IMR-90 (cell line): ENCODE results near the gene EXOC2. TPM values are rescaled to one million over a fixed set of nuclear protein-coding genes. Genes with fewer than 3 reads are reported as not detected.

Source experiments
- ATAC-seq: fragments of 200-7000 bp; cut with Tn5 transposase; 2 replicates; pipeline ENCODE4 v1.9.1; 2020; ENCODE audit warnings: low read depth, mild to moderate bottlenecking, moderate library complexity
- BruUV-seq: library from RNA; stranded (reverse); fragments of 400-500 nt; replicated peaks from 2 replicates; lab custom pipeline; 2021; lab: Mats Ljungman, UMichigan
- CTCF ChIA-PET: fragments of 300-600 bp; formaldehyde crosslinking; extraction: SDS; loops from one replicate; lab custom pipeline; 2021; ENCODE audit warnings: antibody characterized with exemption; lab: Yijun Ruan, JAX
- POLR2A ChIA-PET: fragments of 300-600 bp; sonication (Branson Sonifier 250); formaldehyde crosslinking; loops from one replicate; lab custom pipeline; 2022; ENCODE audit warnings: antibody characterized with exemption; ENCODE audit not compliant: unreplicated experiment; lab: Charles Lee
- DNase-seq: peaks from one replicate; pipeline ENCODE4 v3.0.0; 2013
- H2AFZ ChIP-seq: replicated peaks from 2 replicates; pipeline ENCODE3; 2013; ENCODE audit warnings: low read length, mild to moderate bottlenecking; ENCODE audit not compliant: poor library complexity
- H2AK5ac ChIP-seq: 2 replicates; pipeline ENCODE4 v1.6.1; 2013; ENCODE audit warnings: low read depth, low read length, inconsistent platforms
- H2AK9ac ChIP-seq: replicated peaks from 2 replicates; pipeline ENCODE3; 2013; ENCODE audit warnings: mild to moderate bottlenecking, low read depth, low read length, moderate library complexity; ENCODE audit not compliant: poor library complexity
- H2BK120ac ChIP-seq: 2 replicates; pipeline ENCODE4 v1.6.1; 2013; ENCODE audit warnings: low read depth, low read length, inconsistent platforms
- H2BK15ac ChIP-seq: 3 replicates; pipeline ENCODE4 v1.6.1; 2013; ENCODE audit warnings: low read depth, low read length, inconsistent platforms
- H2BK20ac ChIP-seq: 2 replicates; pipeline ENCODE4 v1.6.1; 2013; ENCODE audit warnings: low read depth, mild to moderate bottlenecking, inconsistent platforms, low read length, moderate library complexity
- H2BK5ac ChIP-seq: 2 replicates; pipeline ENCODE4 v1.6.1; 2013; ENCODE audit warnings: mild to moderate bottlenecking, low read depth, low read length, inconsistent platforms; ENCODE audit not compliant: poor library complexity, severe bottlenecking
- H3K14ac ChIP-seq: replicated peaks from 2 replicates; pipeline ENCODE4 v1.6.1; 2013; ENCODE audit warnings: low read depth, low read length, inconsistent platforms
- H3K18ac ChIP-seq: 2 replicates; pipeline ENCODE4 v1.6.1; 2013; ENCODE audit warnings: low read depth, low read length, control low read depth
- H3K23ac ChIP-seq: 2 replicates; pipeline ENCODE4 v1.6.1; 2013; ENCODE audit warnings: low read depth, low read length, inconsistent platforms
- H3K27ac ChIP-seq: 2 replicates; pipeline ENCODE4 v1.5.1; 2013; ENCODE audit warnings: mild to moderate bottlenecking, control low read depth, low read length; ENCODE audit not compliant: insufficient read depth
- H3K27me3 ChIP-seq: 2 replicates; pipeline ENCODE4 v1.6.1; 2013; ENCODE audit warnings: low read length; ENCODE audit not compliant: control insufficient read depth, insufficient read depth
- H3K36me3 ChIP-seq: 2 replicates; pipeline ENCODE4 v1.6.1; 2013; ENCODE audit warnings: low read length, mixed read lengths; ENCODE audit not compliant: control insufficient read depth, insufficient read depth
- H3K4ac ChIP-seq: 2 replicates; pipeline ENCODE4 v1.6.1; 2013; ENCODE audit warnings: low read depth, low read length, inconsistent platforms
- H3K4me1 ChIP-seq: 2 replicates; pipeline ENCODE4 v1.6.1; 2013; ENCODE audit warnings: low read length, mixed read lengths; ENCODE audit not compliant: control insufficient read depth, insufficient read depth
- H3K4me2 ChIP-seq: 2 replicates; pipeline ENCODE4 v1.6.1; 2013; ENCODE audit warnings: low read depth, mild to moderate bottlenecking, control low read depth, low read length, moderate library complexity
- H3K4me3 ChIP-seq: 2 replicates; pipeline ENCODE4 v1.5.1; 2013; ENCODE audit warnings: low read depth, mild to moderate bottlenecking, control low read depth, low read length, moderate library complexity; ENCODE audit not compliant: insufficient read depth
- H3K56ac ChIP-seq: 2 replicates; pipeline ENCODE4 v1.6.1; 2013; ENCODE audit warnings: low read length, inconsistent platforms; ENCODE audit not compliant: insufficient read depth; ENCODE audit errors: extremely low read depth
- H3K79me1 ChIP-seq, 2 experiments: 2 replicates each; pipeline ENCODE4 v1.6.1; 2013; ENCODE audit warnings: low read length in 2 of 2, inconsistent platforms in 1 of 2, low read depth in 1 of 2
- H3K9ac ChIP-seq: 2 replicates; pipeline ENCODE4 v1.6.1; 2013; ENCODE audit warnings: low read depth, low read length, control low read depth
- H3K9me1 ChIP-seq: 2 replicates; pipeline ENCODE4 v1.6.1; 2013; ENCODE audit warnings: low read length, inconsistent platforms; ENCODE audit not compliant: insufficient read depth
- H3K9me3 ChIP-seq: 2 replicates; pipeline ENCODE4 v1.6.1; 2013; ENCODE audit warnings: low read length; ENCODE audit not compliant: control insufficient read depth, insufficient read depth
- H4K20me1 ChIP-seq: 2 replicates; pipeline ENCODE4 v1.6.1; 2013; ENCODE audit warnings: low read length, inconsistent platforms; ENCODE audit not compliant: insufficient read depth
- H4K5ac ChIP-seq: 2 replicates; pipeline ENCODE4 v1.6.1; 2013; ENCODE audit warnings: mild to moderate bottlenecking, low read depth, low read length, control low read depth
- H4K8ac ChIP-seq, 2 experiments: 2 replicates each; pipeline ENCODE4 v1.6.1; 2013; ENCODE audit warnings: low read depth in 2 of 2, low read length in 2 of 2, control low read depth in 1 of 2, inconsistent platforms in 1 of 2
- H4K91ac ChIP-seq: 2 replicates; pipeline ENCODE4 v1.6.1; 2013; ENCODE audit warnings: low read depth, low read length, inconsistent platforms; ENCODE audit not compliant: insufficient read depth
- CHD1 ChIP-seq: IDR thresholded peaks from 2 replicates; pipeline ENCODE4 v1.6.1; 2012; ENCODE audit warnings: low read depth, low read length, improper control_type of control experiment
- FOS ChIP-seq: fragments of 150-350 bp; IDR thresholded peaks from 2 replicates; pipeline ENCODE4 v1.6.1; 2016; ENCODE audit warnings: low read depth, low read length
- MAZ ChIP-seq: IDR thresholded peaks from 2 replicates; pipeline ENCODE4 v1.6.1; 2012; ENCODE audit warnings: low read depth, mild to moderate bottlenecking, low read length, improper control_type of control experiment, moderate library complexity, borderline replicate concordance
- MXI1 ChIP-seq: IDR thresholded peaks from 2 replicates; pipeline ENCODE4 v1.6.1; 2012; ENCODE audit warnings: low read depth, mild to moderate bottlenecking, low read length, moderate library complexity, borderline replicate concordance
- NFE2L2 ChIP-seq: fragments of 150-350 bp; IDR thresholded peaks from 2 replicates; pipeline ENCODE4 v1.6.1; 2016; ENCODE audit warnings: low read depth, mild to moderate bottlenecking, low read length
- RAD21 ChIP-seq: IDR thresholded peaks from 2 replicates; pipeline ENCODE4 v1.6.1; 2012; ENCODE audit warnings: low read length, improper control_type of control experiment
- RCOR1 ChIP-seq: IDR thresholded peaks from 2 replicates; pipeline ENCODE4 v1.6.1; 2012; ENCODE audit warnings: mild to moderate bottlenecking, low read length, improper control_type of control experiment; ENCODE audit not compliant: insufficient replicate concordance
- RFX5 ChIP-seq: IDR thresholded peaks from 2 replicates; pipeline ENCODE4 v1.8.0; 2012; ENCODE audit warnings: low read depth, mild to moderate bottlenecking, low read length, moderate library complexity
- WGBS, 2 experiments: methylation state at CpG; one replicate each; pipeline versions ENCODE4 v1.1.5 to v1.1.7; 2013; ENCODE audit warnings: missing lambda C conversion rate in 2 of 2; ENCODE audit not compliant: insufficient read length in 1 of 2; ENCODE audit errors: extremely low coverage in 2 of 2; 5-methylcytosine and 5-hydroxymethylcytosine counted together
- dilution Hi-C: fragments of 300-500 bp; cut with HindIII; formaldehyde crosslinking; loops from one replicate; pipeline ENCODE4 v1.14.3; 2018; ENCODE audit warnings: low sequenced_read_pairs; ENCODE audit not compliant: unreplicated experiment
- in situ Hi-C: fragments of 300-500 bp; cut with MboI; formaldehyde crosslinking; loops from 3 replicates; pipeline ENCODE4 v1.14.3; 2019; ENCODE audit warnings: low sequenced_read_pairs, inconsistent platforms, mixed read lengths
- intact Hi-C: fragments of 100-400 bp; cut with micrococcal nuclease; formaldehyde crosslinking; loops from 2 replicates; pipeline ENCODE4 v1.10.0; 2022
- polyA plus RNA-seq, 3 experiments: library from polyadenylated mRNA; depleted of rRNA; stranded (reverse); fragments of >200 nt; gene quantifications; 2 replicates each; pipeline ENCODE4 v1.2.3, GENCODE V29; 2012; ENCODE audit warnings: low replicate concordance in 1 of 3
- total RNA-seq: library from RNA; depleted of rRNA; stranded (reverse); fragments of >200 nt; gene quantifications from 2 replicates; pipeline ENCODE4 v1.2.3, GENCODE V29; 2012
- TF ChIP-seq, protein P1 (sequence below): conservative IDR thresholded peaks from 2 replicates; pipeline ENCODE4 v1.5.1; 2012; ENCODE audit warnings: mild to moderate bottlenecking, low read depth, low read length, improper control_type of control experiment
- TF ChIP-seq, protein P2 (sequence below): fragments of 150-350 bp; IDR thresholded peaks from 2 replicates; pipeline ENCODE4 v1.6.1; 2016; ENCODE audit warnings: low read depth, mild to moderate bottlenecking, low read length, moderate library complexity, borderline replicate concordance
- TF ChIP-seq, protein P3 (sequence below): fragments of 150-350 bp; IDR thresholded peaks from 2 replicates; pipeline ENCODE4 v1.6.1; 2017; ENCODE audit warnings: mild to moderate bottlenecking, antibody characterized with exemption, low read length, low read depth

EXOC2 gene
- total and polyA plus RNA-seq, 2 of the 4 experiments (the other 2 are of a cell fraction), result 13.1 to 37.3 TPM

DNA sequence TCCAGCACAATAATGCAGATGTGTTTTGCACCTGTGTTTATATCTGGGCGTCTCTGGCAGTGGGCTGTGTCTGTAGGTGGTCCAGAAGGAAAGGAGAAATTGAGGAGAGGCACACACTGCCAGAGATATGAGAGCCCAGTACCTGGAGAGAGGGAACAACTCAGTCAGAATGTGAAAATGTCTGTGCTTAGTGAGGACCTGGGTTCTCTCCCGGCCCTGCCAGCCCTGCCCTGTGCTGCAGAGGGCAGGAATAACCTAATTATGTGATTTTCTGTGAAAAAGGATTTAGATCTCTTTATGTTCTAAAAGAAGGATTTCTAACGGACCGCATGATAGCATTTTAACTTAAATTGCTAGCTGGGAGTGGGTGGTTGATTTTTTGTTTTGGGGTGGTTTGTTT, 8.3 kb upstream of the EXOC2 start:
- POLR2A ChIA-PET, result no interaction called here
- no peak for DNase-seq
- no peak overlapping the region for H3K9ac ChIP-seq
- no peaks in the 10 kb centered on the region for H3K36me3 ChIP-seq
- CTCF ChIA-PET, result no interaction called here
- TF ChIP-seq, protein P1, sequence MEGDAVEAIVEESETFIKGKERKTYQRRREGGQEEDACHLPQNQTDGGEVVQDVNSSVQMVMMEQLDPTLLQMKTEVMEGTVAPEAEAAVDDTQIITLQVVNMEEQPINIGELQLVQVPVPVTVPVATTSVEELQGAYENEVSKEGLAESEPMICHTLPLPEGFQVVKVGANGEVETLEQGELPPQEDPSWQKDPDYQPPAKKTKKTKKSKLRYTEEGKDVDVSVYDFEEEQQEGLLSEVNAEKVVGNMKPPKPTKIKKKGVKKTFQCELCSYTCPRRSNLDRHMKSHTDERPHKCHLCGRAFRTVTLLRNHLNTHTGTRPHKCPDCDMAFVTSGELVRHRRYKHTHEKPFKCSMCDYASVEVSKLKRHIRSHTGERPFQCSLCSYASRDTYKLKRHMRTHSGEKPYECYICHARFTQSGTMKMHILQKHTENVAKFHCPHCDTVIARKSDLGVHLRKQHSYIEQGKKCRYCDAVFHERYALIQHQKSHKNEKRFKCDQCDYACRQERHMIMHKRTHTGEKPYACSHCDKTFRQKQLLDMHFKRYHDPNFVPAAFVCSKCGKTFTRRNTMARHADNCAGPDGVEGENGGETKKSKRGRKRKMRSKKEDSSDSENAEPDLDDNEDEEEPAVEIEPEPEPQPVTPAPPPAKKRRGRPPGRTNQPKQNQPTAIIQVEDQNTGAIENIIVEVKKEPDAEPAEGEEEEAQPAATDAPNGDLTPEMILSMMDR, result no peak
- TF ChIP-seq MXI1 (no peak), RCOR1 (no peak), CHD1 (no peak), FOS (no peak), RAD21 (no peak), RFX5 (no peak), MAZ (no peak), NFE2L2 (no peak)
- TF ChIP-seq, protein P2, sequence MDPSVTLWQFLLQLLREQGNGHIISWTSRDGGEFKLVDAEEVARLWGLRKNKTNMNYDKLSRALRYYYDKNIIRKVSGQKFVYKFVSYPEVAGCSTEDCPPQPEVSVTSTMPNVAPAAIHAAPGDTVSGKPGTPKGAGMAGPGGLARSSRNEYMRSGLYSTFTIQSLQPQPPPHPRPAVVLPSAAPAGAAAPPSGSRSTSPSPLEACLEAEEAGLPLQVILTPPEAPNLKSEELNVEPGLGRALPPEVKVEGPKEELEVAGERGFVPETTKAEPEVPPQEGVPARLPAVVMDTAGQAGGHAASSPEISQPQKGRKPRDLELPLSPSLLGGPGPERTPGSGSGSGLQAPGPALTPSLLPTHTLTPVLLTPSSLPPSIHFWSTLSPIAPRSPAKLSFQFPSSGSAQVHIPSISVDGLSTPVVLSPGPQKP, result no peak
- TF ChIP-seq, protein P3, sequence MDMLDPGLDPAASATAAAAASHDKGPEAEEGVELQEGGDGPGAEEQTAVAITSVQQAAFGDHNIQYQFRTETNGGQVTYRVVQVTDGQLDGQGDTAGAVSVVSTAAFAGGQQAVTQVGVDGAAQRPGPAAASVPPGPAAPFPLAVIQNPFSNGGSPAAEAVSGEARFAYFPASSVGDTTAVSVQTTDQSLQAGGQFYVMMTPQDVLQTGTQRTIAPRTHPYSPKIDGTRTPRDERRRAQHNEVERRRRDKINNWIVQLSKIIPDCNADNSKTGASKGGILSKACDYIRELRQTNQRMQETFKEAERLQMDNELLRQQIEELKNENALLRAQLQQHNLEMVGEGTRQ, result no peak
- H3K4me1 ChIP-seq, result peaks cover 7% of the 10 kb centered on the region
- dilution Hi-C loops (no loop called here), intact Hi-C loops (no loop called here), in situ Hi-C loops (no loop called here)
- H4K91ac ChIP-seq, result no peak overlapping the region
- no peak overlapping the region for H4K8ac ChIP-seq
- no peaks in the 10 kb centered on the region; the same call in 1 of the 2 replicates for H3K27me3 ChIP-seq
- no peak overlapping the region for H2BK20ac ChIP-seq
- no peaks in the 10 kb centered on the region for H3K9me3 ChIP-seq
- H3K56ac ChIP-seq, result no peak overlapping the region
- H3K4me3 ChIP-seq, result no peak overlapping the region
- H2AFZ ChIP-seq, result no peak overlapping the region
- no peak overlapping the region for H3K14ac ChIP-seq
- H2BK15ac ChIP-seq, result no peak overlapping the region
- H3K18ac ChIP-seq, result no peak overlapping the region
- no peak overlapping the region for H4K5ac ChIP-seq
- no peaks in the 10 kb centered on the region for H4K20me1 ChIP-seq
- no peak overlapping the region for H3K4me2 ChIP-seq
- H2AK5ac ChIP-seq, result no peak overlapping the region
- H3K9me1 ChIP-seq, result no peaks in the 10 kb centered on the region; the same call in 1 of the 2 replicates
- no peak overlapping the region for H2BK5ac ChIP-seq
- no peaks in the 10 kb centered on the region for H3K79me1 ChIP-seq
- no peak overlapping the region for H3K23ac ChIP-seq
- BruUV-seq, result no TSS peak
- H2AK9ac ChIP-seq, result no peak overlapping the region
- H3K27ac ChIP-seq, result no peak overlapping the region
- H3K4ac ChIP-seq, result no peak overlapping the region
- ATAC-seq, result no peak
- no CpG with 5 or more reads among the region's 4 CpGs for WGBS, 2 experiments
- no peak overlapping the region for H2BK120ac ChIP-seq
